ENCODE measurements around the gene KCNN3.
A peak's percentile ranks its signal among the peaks of the same experiment; 100 is the strongest.

Gene KCNN3

DNA sequence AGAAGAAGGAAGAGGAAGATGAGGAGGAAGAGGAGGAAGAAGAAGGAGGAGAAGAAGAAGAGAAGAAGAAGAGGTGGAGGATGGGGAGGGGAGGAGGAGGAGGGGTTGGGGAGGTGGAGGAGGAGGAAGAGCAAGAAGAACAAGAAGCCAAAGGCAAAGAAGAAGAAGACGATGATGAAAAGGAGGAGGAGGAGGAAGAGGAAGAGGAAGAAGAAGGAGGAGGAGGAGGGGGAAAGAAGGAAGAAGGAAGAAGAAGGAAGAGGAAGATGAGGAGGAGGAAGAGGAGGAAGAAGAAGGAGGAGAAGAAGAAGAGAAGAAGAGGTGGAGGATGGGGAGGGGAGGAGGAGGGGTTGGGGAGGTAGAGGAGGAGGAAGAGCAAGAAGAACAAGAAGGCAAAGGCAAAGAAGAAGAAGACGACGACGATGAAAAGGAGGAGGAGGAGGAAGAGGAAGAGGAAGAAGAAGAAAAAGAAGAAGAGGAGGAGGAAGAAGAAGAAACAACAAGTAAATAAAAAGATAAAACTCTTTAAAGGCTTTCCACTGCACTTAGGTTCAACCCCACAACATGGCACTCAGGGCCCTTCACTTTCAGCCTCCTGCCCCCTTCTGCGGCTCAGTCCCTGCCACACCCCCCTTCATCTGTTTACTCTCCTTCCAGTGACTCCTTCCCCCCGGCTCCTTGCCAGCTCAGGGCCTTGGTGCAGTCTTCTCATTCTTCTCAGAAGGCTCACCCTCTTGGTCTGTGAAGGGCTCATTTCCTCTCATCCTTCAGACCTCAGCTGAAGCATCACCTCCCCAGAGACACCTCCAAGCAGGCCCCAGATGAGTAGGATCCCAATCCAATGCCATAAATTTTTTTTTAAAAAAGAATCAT, 114.0 kb downstream of the KCNN3 start:
- Mint-ChIP-seq H3K36me3 (no peaks in the 10 kb centered on the region), H3K4me1 (peaks cover 14 to 16% of the 10 kb centered on the region in 2 donors), H3K27me3 (peaks cover 36 to 38% of the 10 kb centered on the region in 2 donors), H3K4me3 (no peak overlapping the region), H3K27ac (no peak overlapping the region), H3K9me3 (no peaks in the 10 kb centered on the region)
- ATAC-seq (replicated peaks), result peak; percentile 13 to 35
- no peak for DNase-seq

DNA sequence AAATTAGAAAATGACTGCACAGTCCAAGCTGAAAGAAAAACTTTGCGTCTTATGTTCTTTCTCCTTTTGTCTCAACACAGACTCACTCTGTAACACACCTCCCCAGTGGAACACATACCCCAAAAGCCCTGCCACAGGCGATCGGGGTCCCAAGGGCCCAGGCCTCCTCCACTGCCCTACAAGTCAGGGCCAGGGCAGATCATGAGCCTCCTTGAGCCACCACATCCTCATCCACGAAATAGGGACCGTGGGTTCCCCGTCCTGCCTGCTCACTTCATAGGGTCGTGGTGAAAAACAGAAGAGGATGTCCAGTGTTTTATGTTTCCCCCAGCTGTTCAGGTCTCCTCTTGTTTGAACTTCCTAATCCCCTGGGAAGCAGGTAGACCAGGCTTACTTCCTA, 116.7 kb downstream of the KCNN3 start:
- DNase-seq (no peak), ATAC-seq (replicated peaks) (no peak)
- Mint-ChIP-seq H3K4me3 (no peak overlapping the region), H3K9me3 (no peaks in the 10 kb centered on the region), H3K36me3 (no peaks in the 10 kb centered on the region), H3K27ac (no peak overlapping the region), H3K27me3 (peaks cover 37 to 39% of the 10 kb centered on the region in 2 donors), H3K4me1 (peaks cover 4 to 9% of the 10 kb centered on the region in 2 donors)

DNA sequence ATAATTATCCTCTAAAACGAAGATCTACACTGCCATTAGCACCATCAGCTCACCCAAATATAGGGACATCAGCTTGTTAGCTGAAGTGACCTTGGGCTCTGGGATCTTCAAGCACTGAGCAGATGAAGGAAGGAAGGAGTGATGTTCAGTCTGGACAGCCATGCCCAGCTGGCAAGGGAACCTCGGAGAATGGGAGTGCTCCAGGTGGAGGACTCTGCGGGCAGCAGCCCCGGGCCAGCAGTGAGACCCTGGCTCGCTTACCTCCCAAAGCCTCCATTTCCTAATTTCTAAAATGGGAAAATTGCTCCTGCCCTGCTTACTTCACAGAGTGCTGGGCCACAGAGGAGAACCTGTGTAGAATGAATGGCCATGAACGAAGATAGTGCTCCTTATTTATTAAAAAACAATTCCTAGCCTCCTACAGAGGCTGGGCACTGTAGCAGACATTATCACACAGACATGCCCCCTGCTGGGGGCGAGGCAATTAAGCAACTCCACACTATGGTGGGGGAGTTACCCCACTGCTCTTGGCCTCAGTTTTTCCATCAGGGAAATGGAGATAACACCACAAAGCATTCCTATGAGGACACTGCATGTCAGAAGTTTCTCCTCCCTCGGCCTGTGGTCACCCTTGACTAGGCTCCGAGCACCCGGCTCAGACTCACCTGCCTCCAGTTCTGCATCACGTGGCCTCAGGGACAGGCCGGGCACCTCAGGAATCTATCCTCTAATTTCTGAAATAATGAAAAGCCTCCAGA, 117.6 kb downstream of the KCNN3 start:
- Mint-ChIP-seq H3K9me3 (no peaks in the 10 kb centered on the region), H3K27me3 (peaks cover 46 to 48% of the 10 kb centered on the region in 2 donors), H3K27ac (no peak overlapping the region), H3K4me1 (peaks cover 14 to 18% of the 10 kb centered on the region in 2 donors), H3K36me3 (no peaks in the 10 kb centered on the region), H3K4me3 (no peak overlapping the region)
- ATAC-seq (replicated peaks) (no peak), DNase-seq (no peak)

DNA sequence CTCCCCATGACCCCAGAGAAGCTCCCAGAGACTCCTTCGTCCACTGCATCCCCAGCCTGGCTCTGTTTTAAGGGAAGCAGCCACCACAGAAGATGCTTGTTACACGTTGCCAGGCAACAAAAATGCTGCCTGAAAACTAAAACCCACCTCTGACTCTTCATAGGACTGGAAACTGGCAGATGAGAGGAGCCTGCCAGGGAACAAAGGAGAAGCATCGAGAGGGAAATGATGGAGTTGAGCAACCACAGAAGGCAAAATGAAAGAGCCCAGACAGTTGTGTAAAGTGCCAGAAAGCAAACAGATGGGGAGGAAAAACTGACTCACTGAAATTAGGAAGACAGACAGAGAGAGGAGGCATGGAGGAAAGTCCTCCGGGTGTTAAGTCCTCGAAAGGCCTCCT, 118.4 kb downstream of the KCNN3 start:
- Mint-ChIP-seq H3K4me3 (no peak overlapping the region), H3K9me3 (no peaks in the 10 kb centered on the region), H3K27me3 (peaks cover 52 to 54% of the 10 kb centered on the region in 2 donors), H3K27ac (no peak overlapping the region), H3K36me3 (no peaks in the 10 kb centered on the region), H3K4me1 (peaks cover 18 to 25% of the 10 kb centered on the region in 2 donors)
- no peak for ATAC-seq (replicated peaks)
- DNase-seq, result no peak

DNA sequence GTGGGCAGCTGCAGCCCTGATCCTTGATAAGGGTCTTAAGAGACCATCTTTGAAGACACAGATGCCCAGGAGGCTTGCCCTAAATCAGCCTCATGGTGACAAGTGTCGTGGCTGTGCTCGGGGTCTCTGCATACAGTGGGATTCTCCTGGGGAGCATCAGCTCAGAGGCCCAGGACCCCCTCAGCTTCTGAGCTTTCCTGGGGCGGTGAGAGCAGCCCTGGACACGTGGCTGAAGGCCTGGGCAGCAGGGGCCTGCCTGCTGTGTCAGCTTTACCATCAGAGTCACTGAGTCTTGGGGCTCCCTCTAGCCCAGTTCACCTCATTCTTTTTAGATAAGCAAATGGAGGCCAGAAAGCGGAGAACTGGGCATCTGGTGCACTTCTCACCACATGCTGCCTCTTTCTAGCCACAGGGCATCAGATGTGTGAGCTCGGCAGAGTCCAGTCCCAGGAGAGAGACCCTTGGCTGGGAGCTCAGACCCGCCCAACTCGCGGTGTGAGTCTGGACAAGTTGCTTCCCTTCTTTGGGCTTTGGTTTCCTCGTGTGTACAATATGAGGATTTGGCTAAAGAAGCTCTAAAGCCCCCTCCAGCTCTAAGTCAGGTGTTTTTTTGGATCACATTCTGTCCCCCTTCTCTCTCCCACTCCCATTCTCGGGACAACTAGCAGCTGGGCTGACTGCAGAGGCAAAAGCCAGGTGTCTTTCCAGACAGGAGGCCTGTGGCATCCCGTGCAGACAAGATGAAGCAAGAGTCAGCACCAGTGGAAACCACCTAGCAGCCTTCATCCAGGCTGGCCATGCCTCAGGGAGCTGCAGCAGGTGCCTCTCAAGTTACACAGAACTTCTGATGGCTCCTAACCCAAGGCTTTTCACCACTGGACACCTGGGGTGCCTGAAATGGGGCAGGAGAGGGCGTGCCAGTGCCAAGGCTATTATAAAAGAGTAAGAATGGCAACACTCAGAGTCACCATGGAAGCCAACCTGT, 119.1 kb downstream of the KCNN3 start:
- H3K4me3 Mint-ChIP-seq, result no peak overlapping the region
- no peak for DNase-seq
- H3K36me3 Mint-ChIP-seq, result no peaks in the 10 kb centered on the region
- no peak for ATAC-seq (replicated peaks)
- no peak overlapping the region for H3K27ac Mint-ChIP-seq
- no peaks in the 10 kb centered on the region for H3K9me3 Mint-ChIP-seq
- peaks cover 54 to 57% of the 10 kb centered on the region in 2 donors for H3K27me3 Mint-ChIP-seq
- peaks cover 18 to 23% of the 10 kb centered on the region in 2 donors for H3K4me1 Mint-ChIP-seq

DNA sequence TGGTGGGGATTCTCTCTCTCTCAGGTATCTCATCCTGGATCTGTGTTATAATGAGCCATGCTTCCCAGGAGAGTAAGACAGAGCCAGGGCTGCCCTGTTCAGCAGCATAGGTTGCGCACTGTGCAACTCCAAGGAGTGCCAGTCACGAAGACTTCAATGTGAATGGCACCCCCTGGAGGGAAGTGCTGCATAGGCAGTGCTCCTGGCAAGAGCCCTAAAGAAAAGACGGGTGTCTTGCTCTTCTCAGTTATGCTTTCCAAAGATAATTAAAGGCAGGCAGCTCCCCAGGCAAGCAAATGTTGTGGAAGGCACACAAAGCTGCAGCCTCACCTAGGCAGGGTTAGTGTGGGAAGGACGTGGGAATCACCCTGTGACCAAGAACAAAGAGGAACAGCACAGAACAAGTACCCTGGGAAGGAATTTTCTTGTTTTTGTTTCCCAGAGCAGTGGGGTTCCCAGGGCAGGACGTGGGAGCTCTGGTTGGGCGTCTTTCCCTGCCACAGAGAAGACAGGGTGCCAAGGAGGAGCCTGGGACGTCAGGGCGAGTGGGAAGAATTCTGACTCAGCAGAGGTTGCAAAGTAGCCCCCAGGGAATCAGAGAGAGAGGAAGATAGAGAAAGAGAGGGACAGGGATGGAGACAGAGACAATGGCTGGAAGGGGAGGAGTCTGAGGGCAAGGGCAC, 120.9 kb downstream of the KCNN3 start:
- no peaks in the 10 kb centered on the region for H3K9me3 Mint-ChIP-seq
- no peak overlapping the region for H3K4me3 Mint-ChIP-seq
- peak; percentile 27 to 53 for ATAC-seq (replicated peaks)
- no peak overlapping the region for H3K27ac Mint-ChIP-seq
- H3K36me3 Mint-ChIP-seq, result no peaks in the 10 kb centered on the region
- H3K27me3 Mint-ChIP-seq, result peaks cover 46 to 52% of the 10 kb centered on the region in 2 donors
- no peak for DNase-seq
- H3K4me1 Mint-ChIP-seq, result peaks cover 18 to 21% of the 10 kb centered on the region in 2 donors

DNA sequence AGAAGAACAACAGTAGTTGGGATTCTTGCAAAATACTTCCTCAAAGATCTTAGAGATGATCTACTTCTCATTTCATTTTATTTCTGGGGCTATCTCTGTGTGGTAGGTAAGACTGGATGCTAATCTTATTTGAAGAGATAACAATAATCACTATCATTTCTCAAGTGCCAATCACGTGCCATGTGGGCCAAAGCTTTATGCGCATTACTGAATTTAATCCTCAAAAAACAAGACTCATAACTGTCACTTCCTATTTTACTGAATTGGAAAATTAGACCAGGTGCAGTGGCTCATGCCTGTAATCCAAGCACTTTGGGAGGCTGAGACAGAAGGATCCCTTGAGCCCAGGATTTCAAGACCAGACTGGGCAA, 121.7 kb downstream of the KCNN3 start:
- Mint-ChIP-seq H3K27me3 (peaks cover 47 to 49% of the 10 kb centered on the region in 2 donors), H3K36me3 (no peaks in the 10 kb centered on the region), H3K4me1 (peaks cover 18 to 21% of the 10 kb centered on the region in 2 donors), H3K4me3 (peak overlapping the region; percentile 42 to 60), H3K27ac (peak overlapping the region; percentile 53), H3K9me3 (no peaks in the 10 kb centered on the region)
- ATAC-seq (replicated peaks), result no peak
- DNase-seq, result no peak

DNA sequence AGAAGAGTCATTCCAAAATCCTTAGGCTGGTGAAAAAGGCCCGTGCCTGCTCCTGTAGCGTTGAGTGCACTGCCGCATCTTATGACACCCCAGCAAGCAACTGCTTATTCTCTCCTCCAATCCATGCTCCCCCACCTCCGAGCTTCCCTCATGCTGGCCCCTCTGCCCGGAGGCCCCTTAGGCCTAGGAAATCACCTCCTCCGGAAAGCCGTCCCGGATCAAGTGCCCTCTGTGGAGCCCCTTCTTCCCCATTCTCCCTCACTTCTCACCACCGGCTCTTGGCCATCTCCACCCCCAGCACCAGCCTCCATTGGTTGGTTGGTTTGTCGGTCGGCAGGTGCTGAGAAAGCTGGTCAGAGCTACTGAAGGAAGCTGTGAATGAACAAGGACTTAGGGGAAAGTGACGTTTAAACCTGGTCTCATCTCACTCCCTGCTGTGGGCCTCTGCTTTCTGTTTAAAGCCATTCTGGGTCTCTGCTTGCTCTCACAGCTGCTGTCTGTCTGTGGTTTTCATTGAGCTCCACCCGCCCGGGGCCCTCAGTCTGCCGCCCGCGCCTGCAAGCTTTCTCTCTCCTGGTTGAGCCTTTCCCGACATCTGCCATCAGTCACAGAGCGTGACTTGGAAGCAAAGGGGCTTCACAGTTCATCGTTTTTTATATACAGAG, 122.2 kb downstream of the KCNN3 start:
- H3K27me3 Mint-ChIP-seq, result peaks cover 51 to 54% of the 10 kb centered on the region in 2 donors
- H3K27ac Mint-ChIP-seq, result peak overlapping the region; percentile 53
- H3K9me3 Mint-ChIP-seq, result no peaks in the 10 kb centered on the region
- ATAC-seq (replicated peaks) (peak; percentile 79 to 81), DNase-seq (no peak)
- H3K36me3 Mint-ChIP-seq, result no peaks in the 10 kb centered on the region
- H3K4me3 Mint-ChIP-seq, result peak overlapping the region; percentile 42 to 60
- H3K4me1 Mint-ChIP-seq, result peaks cover 18 to 21% of the 10 kb centered on the region in 2 donors

DNA sequence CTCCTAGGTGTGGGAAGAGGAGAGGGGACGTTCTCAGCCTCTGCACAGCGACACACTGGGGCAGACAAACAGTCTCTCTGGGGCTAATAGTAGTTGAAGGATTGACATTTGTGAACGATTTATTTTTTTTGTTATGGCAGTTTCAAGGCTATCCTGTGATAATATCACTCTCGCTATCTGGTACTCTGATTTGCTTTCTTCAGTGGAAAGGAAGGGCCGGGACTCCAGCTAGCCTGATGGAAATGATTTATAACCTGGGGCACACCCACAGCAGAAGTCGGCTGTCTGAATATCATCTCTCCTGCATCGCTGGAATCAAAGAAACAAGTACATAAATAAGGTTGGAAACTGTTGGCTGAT, 122.7 kb downstream of the KCNN3 start:
- Mint-ChIP-seq H3K27me3 (peaks cover 53 to 59% of the 10 kb centered on the region in 2 donors), H3K36me3 (no peaks in the 10 kb centered on the region)
- ATAC-seq (replicated peaks), result no peak

DNA sequence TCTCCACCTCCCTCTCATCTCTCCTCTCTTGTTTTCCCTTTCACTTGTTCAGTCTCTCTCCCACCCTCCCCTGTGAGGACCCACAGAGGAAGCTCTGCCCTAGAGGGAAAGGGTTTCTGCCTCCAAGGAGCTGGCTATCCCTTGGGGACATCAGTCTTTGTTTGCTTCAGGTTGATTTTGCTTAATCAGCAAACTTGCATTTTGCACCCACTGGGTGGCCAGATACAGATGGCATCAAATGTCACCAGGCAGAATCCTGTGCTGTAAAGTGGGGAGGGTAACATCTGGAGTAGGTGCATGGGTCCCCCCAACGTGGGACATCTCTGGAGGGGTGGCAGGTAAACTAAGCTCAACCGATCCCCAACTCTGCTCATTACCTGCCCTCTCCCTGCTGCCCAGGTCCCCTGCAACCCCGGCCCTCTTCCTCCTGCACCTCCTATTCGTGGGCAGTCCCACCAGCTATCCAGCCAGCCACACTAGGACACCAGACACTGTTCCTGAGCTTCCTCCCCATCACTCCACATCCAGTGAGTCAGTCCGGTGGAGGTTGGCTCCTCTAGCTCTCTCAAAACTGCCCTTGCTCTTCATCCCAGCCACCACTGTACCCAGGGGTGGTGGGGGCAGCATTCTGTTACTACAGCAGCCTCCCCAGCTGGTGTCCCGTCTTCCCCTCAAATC, 123.3 kb downstream of the KCNN3 start:
- Mint-ChIP-seq H3K27me3 (peaks cover 59 to 65% of the 10 kb centered on the region in 2 donors), H3K36me3 (no peaks in the 10 kb centered on the region), H3K9me3 (no peaks in the 10 kb centered on the region), H3K4me3 (no peak overlapping the region), H3K27ac (no peak overlapping the region), H3K4me1 (peaks cover 18 to 21% of the 10 kb centered on the region in 2 donors)
- DNase-seq (no peak), ATAC-seq (replicated peaks) (no peak)

More for the DNA sequence above, 122.7 kb downstream of the KCNN3 start:
- Mint-ChIP-seq H3K9me3 (no peaks in the 10 kb centered on the region), H3K4me3 (no peak overlapping the region), H3K4me1 (peaks cover 18 to 21% of the 10 kb centered on the region in 2 donors), H3K27ac (no peak overlapping the region)
- no peak for DNase-seq

DNA sequence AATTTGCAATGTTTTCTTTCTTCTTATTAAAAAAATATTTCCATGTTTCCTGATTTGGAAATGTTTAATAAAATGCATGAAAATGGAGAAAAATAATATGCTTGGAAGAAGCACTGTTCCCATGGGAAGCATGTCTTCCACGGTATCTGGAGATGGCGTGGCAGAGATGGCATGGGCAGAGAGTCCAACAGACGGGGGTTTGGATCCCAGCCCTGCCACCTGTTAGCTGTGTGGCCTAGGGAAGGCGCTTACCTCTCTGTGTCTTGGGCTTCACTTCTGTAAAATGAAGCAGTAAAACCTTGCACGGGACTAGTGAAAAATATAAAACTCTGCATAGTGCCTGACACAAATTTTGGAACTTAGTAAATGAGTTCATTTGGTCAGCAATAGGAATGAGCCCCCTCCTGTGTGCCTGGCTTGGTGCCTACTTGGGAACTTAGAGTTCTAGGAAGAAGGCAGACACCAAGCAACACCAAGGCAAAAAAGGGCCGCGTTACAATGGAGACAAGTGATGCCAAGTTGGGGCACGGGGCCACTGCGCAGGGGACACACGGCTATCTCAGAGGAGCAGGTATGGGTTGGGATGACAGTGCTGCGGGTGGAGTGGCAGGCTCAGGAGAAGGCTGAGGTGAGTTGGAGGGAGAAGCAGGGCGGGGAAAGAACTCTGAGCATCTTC, 124.2 kb downstream of the KCNN3 start:
- H3K4me1 Mint-ChIP-seq, result peaks cover 18 to 19% of the 10 kb centered on the region in 2 donors

DNA sequence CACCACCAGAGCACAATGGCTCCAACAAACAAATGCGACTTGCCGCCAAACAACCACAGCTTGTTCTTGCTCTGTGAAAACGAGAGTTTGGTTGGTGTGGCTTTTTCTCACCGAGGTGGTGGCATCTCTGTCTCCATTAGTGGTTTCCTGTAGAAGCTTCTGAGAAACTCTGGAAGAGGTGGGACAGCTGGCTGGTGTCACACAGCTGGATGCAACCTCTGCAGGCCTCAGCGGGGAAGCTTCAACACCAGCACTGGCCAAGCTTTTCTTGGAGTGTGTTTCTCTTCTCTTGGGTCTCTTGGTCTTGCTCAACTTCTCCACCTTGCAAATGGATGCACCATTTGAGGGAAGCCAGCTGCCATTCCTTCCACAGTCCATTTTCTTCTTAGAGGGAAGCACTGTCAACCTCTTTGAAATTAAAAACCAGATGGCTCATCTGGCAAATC, 124.8 kb downstream of the KCNN3 start:
- Mint-ChIP-seq H3K4me1 (peaks cover 18 to 19% of the 10 kb centered on the region in 2 donors), H3K27me3 (peaks cover 56 to 71% of the 10 kb centered on the region in 2 donors), H3K4me3 (no peak overlapping the region), H3K9me3 (peaks cover 0 to 1% of the 10 kb centered on the region in 2 donors), H3K36me3 (no peaks in the 10 kb centered on the region), H3K27ac (no peak overlapping the region)
- ATAC-seq (replicated peaks) (no peak), DNase-seq (no peak)

More for the DNA sequence above, 124.2 kb downstream of the KCNN3 start:
- no peak overlapping the region for H3K4me3 Mint-ChIP-seq
- no peaks in the 10 kb centered on the region for H3K36me3 Mint-ChIP-seq
- H3K27ac Mint-ChIP-seq, result no peak overlapping the region
- H3K27me3 Mint-ChIP-seq, result peaks cover 56 to 70% of the 10 kb centered on the region in 2 donors
- ATAC-seq (replicated peaks) (no peak), DNase-seq (no peak)
- peaks cover 0 to 1% of the 10 kb centered on the region in 2 donors for H3K9me3 Mint-ChIP-seq

Data from stimulated activated naive B cell treated with anti-CD40 and anti-IgM and Interleukin-4, amounts not matched to agents 10 μg/mL and 1 μg/mL and 100 μg/mL, for 72 hours (primary cell).